Left ventricle myocardium inferior (tissue), 1 donor: ENCODE measurements around the gene IQGAP2. TPM values are rescaled to one million over a fixed set of nuclear protein-coding genes. Genes with fewer than 3 reads are reported as not detected.

Source experiments
- DNase-seq: peaks from one replicate; pipeline ENCODE4 v3.0.0-alpha.2; 2020
- H3K27ac ChIP-seq: fragments of 200-600 bp; replicated peaks from 2 replicates; pipeline ENCODE4 v1.8.0; 2021
- H3K27me3 ChIP-seq: fragments of 200-600 bp; 2 replicates; pipeline ENCODE4 v1.8.0; 2021; ENCODE audit warnings: low read depth
- H3K36me3 ChIP-seq: fragments of 200-600 bp; 2 replicates; pipeline ENCODE4 v1.8.0; 2021
- H3K4me1 ChIP-seq: fragments of 200-600 bp; 2 replicates; pipeline ENCODE4 v1.8.0; 2021
- H3K4me3 ChIP-seq: fragments of 200-600 bp; 2 replicates; pipeline ENCODE4 v1.8.0; 2021; ENCODE audit warnings: mild to moderate bottlenecking, moderate library complexity
- H3K9me3 ChIP-seq: fragments of 200-600 bp; replicated peaks from 2 replicates; pipeline ENCODE4 v1.8.0; 2021
- CTCF ChIP-seq: fragments of 200-600 bp; IDR thresholded peaks from 2 replicates; pipeline ENCODE4 v1.8.0; 2021; ENCODE audit warnings: antibody characterized with exemption, mild to moderate bottlenecking, borderline replicate concordance
- intact Hi-C: fragments of 100-400 bp; cut with micrococcal nuclease; formaldehyde crosslinking; loops from one replicate; pipeline ENCODE4 v1.11.0; 2022
- total RNA-seq: library from RNA; stranded (reverse); fragmentation: NEBNext Ultra II Directional; extraction: Animal tissue kit (Norgen Biotek cat#: 25700); gene quantifications from one replicate; pipeline ENCODE4 v1.2.1, GENCODE V29; 2021
- donor health status: DM: no; HTN: yes; CAD: no; lungs with severe emphysema.

The IQGAP2 gene
- total RNA-seq, 1 donor from 2014 or later = 4.1 TPM

- no peaks in the 10 kb centered on the region for H3K36me3 ChIP-seq
- no peak for DNase-seq
- no peak for TF ChIP-seq CTCF
- no peak overlapping the region for H3K4me3 ChIP-seq
- no peaks in the 10 kb centered on the region for H3K4me1 ChIP-seq
- peaks cover 9% of the 10 kb centered on the region for H3K27me3 ChIP-seq
- intact Hi-C loops = no loop called here
- no peaks in the 10 kb centered on the region for H3K9me3 ChIP-seq
- H3K27ac ChIP-seq = no peak overlapping the region
Observed at GRCh38 chr5:76479973-76480667, 77.0 kb downstream of the IQGAP2 start.

DNA sequence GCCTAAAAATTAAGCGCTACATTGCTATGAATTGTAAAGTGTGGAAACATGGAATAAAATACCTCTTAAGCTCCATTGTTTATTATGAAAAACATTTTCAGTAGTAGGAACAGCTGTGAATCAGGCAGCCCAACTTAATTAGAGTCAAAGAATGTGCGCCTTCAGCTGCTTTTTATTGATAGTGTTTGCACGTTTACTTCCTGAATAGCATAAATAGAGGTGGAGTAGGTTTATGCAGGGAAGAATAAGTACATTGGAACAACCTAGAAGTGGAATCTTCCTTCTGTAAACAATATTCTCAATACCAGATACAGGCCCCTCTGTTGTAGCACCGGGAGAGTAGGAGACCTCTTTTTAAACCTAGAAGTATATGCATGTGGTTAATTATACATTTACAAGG, 79.9 kb downstream of the IQGAP2 start:
- DNase-seq = no peak
- Histone ChIP-seq H3K27ac (no peak overlapping the region), H3K4me3 (no peak overlapping the region), H3K4me1 (no peaks in the 10 kb centered on the region), H3K27me3 (peaks cover 13% of the 10 kb centered on the region), H3K36me3 (no peaks in the 10 kb centered on the region), H3K9me3 (no peaks in the 10 kb centered on the region)
- intact Hi-C loops = no loop called here
- TF ChIP-seq CTCF = no peak

DNA sequence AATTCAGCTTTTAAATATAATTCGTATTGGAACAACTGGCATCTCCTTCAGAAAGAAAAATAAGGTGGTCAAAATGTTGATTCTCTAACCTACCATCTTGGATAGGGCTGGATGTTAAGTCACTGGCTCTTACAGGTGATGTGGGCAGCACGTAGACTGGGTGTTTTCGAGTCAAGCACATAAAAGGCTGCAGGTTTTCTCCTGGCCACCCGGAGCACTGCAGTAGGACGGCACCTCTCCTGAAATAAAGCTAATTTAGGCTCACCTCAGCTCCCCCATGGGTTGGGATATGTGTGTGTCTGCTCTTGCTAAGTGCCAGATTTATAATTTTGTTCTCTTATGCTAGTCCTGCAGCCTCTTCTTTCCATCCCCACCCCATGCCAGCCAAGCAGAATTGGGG, 80.3 kb downstream of the IQGAP2 start:
- no peaks in the 10 kb centered on the region for H3K4me1 ChIP-seq
- no peak for TF ChIP-seq CTCF
- no peak overlapping the region for H3K27ac ChIP-seq
- no peaks in the 10 kb centered on the region for H3K36me3 ChIP-seq
- DNase-seq = no peak
- no peaks in the 10 kb centered on the region for H3K9me3 ChIP-seq
- no peak overlapping the region for H3K4me3 ChIP-seq
- peaks cover 13% of the 10 kb centered on the region for H3K27me3 ChIP-seq
- intact Hi-C loops = no loop called here

GRCh38 chr5:76483881-76484280, 80.8 kb downstream of the IQGAP2 start:
- Histone ChIP-seq H3K27me3 (peaks cover 13% of the 10 kb centered on the region), H3K9me3 (no peaks in the 10 kb centered on the region), H3K27ac (no peak overlapping the region), H3K4me1 (no peaks in the 10 kb centered on the region), H3K4me3 (no peak overlapping the region), H3K36me3 (no peaks in the 10 kb centered on the region)
- no peak for TF ChIP-seq CTCF
- DNase-seq = no peak
- intact Hi-C loops = no loop called here

DNA sequence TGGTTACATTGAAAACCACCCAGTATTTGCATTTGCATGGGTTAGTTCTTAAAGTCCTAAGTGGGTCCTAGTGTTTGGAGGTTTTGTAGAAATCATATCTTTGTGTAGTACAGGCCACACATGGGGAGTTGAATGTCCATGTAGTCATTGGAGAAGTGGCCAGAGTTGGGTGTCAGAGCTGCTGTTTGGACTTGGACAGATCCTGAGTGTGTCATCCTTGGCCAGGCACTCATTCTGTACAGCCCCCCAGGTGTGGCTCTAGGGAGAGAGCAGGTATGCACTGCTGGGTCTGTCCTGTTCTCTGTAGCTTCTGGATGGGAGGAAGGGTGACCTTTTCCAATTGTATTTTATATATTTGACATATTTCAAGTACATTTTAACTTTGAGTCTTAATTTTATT, 82.4 kb downstream of the IQGAP2 start:
- no peak for TF ChIP-seq CTCF
- Histone ChIP-seq H3K9me3 (no peaks in the 10 kb centered on the region), H3K4me1 (no peaks in the 10 kb centered on the region), H3K27me3 (peaks cover 13% of the 10 kb centered on the region), H3K4me3 (no peak overlapping the region), H3K27ac (no peak overlapping the region), H3K36me3 (no peaks in the 10 kb centered on the region)
- intact Hi-C loops = no loop called here
- DNase-seq = no peak
